Measurements from ENCODE around the gene PCDHA4.

- TF ChIP-seq CTCF (IDR thresholded peaks at IDR 0.05 in 4 of 5, conservative IDR thresholded peaks at IDR 0.05 in 1 of 5) (no peak), POLR2A (IDR thresholded peaks at IDR 0.05) (no peak)
These were observed 14.8 kb downstream of the PCDHA4 start, which contains the start of gene PCDHA5 for GRCh38 chr5:140821375-140822280.

Measured in gastrocnemius medialis (tissue), 4 donors.